ENCODE results near the gene ZNF284.

- TF ChIP-seq CTCF (IDR thresholded peaks at IDR 0.05) = no peak
- TF ChIP-seq POLR2A (IDR thresholded peaks at IDR 0.05) = no peak
- no peak for TF ChIP-seq POLR2AphosphoS5 (IDR thresholded peaks at IDR 0.05; ENCODE audit: insufficient read depth in 1 of 2, low read depth in 1 of 2)
Observed at GRCh38 chr19:44072543-44073401, 813 bp downstream of the ZNF284 start.
